Stimulated activated CD4-positive, alpha-beta T cell treated with anti-CD3 and anti-CD28 coated beads, Interleukin-12 subunit alpha, Interleukin-12 subunit beta, amount 100 ng/mL, for 48 hours (primary cell): ENCODE data around the gene CENPP.
"Not testable (repeated sequence)": the region's sequence is repeated elsewhere in the genome, so short reads cannot be mapped to it uniquely, and the experiment has no call there.

Source experiments
- DNase-seq, 3 donors: peaks; one replicate each; pipeline ENCODE4 v3.0.0-alpha.2; 2020; ENCODE audit warnings: low read depth in 2 of 3, low spot score in 1 of 3

The CENPP gene

GRCh38 chr9:92529124-92529523, 203.4 kb downstream of the CENPP start:
- no peak for DNase-seq

- no peak for DNase-seq
Observed at GRCh38 chr9:92530893-92531292, 205.1 kb downstream of the CENPP start.

GRCh38 chr9:92534204-92534603, 208.5 kb downstream of the CENPP start:
- DNase-seq = no peak

- DNase-seq = no peak
Observed at GRCh38 chr9:92534674-92535073, 208.9 kb downstream of the CENPP start.

- no peak for DNase-seq
Observed at GRCh38 chr9:92535940-92536850, 210.4 kb downstream of the CENPP start, which contains the start of gene ECM2. Gene ECM2, minus strand, starts transcription at chr9:92535990. Its CDS starts 13,124 bp downstream, at chr9:92522866.

- DNase-seq = no peak
Observed at GRCh38 chr9:92538541-92538940, 212.8 kb downstream of the CENPP start.

GRCh38 chr9:92543972-92544371, 218.2 kb downstream of the CENPP start:
- no peak for DNase-seq

GRCh38 chr9:92545002-92545510, 219.3 kb downstream of the CENPP start:
- no peak for DNase-seq

GRCh38 chr9:92547356-92547755, 221.6 kb downstream of the CENPP start:
- DNase-seq = no peak

GRCh38 chr9:92550765-92551164, 225.0 kb downstream of the CENPP start:
- DNase-seq = no peak

GRCh38 chr9:92558612-92559374, 233.0 kb downstream of the CENPP start:
- no peak for DNase-seq

- DNase-seq = no peak
Observed at GRCh38 chr9:92561374-92562330, 235.9 kb downstream of the CENPP start.

- DNase-seq = no peak
Observed at GRCh38 chr9:92562461-92562967, 236.8 kb downstream of the CENPP start.

GRCh38 chr9:92563116-92564100, 237.7 kb downstream of the CENPP start:
- DNase-seq = no peak

- no peak for DNase-seq
Observed at GRCh38 chr9:92564504-92564903, 238.8 kb downstream of the CENPP start.

GRCh38 chr9:92564982-92565381, 239.2 kb downstream of the CENPP start:
- DNase-seq = no peak

GRCh38 chr9:92571871-92572270, 246.1 kb downstream of the CENPP start:
- not testable (repeated sequence) for DNase-seq

- DNase-seq = not testable (repeated sequence)
Observed at GRCh38 chr9:92573612-92574011, 247.9 kb downstream of the CENPP start.

GRCh38 chr9:92576175-92576574, 250.4 kb downstream of the CENPP start:
- DNase-seq = no peak
